ENCODE results near the gene SND1.

SND1 gene

DNA sequence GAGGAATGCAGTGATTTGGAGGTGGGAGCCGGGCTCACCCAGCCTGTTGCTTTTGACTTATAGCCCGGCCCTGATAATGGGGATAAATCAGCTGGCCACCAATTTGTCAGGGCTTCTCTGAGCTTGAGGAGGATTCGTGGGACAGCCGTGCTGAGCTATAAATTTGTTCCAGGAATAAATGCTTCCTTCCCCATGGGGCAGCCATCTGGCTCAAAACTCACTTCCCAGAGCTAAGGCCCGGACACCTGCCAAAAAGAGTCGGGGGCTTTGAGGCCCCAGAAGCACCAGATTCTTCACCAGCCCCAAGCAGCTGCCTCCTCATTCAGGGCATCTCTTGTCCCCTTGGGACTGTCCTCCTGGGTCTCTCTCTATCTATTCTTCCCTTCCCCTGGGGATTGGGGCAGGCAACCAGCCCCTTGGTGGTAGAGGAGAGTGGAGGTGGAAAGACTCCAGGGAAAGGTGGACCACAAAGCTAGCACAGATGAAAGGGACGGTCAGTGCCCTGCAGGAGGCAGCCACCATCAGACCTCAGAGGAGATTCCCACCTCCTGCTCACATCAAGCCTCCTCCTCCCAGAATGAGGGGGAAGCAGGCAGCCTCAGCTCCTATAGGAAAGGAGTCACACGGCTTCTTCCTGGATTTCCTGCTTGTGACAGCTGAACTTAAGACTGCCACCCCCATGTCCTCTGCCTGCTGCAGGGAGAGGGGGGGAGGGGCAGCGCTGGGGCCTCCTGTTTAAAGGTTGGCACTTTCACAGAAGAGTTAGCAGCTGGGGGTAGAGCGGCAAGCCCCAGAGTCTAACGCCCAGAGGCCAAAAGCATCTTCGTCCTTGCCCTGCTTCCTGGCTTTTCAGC lies 423.5 kb downstream of the SND1 start:
- TF ChIP-seq, protein P1, sequence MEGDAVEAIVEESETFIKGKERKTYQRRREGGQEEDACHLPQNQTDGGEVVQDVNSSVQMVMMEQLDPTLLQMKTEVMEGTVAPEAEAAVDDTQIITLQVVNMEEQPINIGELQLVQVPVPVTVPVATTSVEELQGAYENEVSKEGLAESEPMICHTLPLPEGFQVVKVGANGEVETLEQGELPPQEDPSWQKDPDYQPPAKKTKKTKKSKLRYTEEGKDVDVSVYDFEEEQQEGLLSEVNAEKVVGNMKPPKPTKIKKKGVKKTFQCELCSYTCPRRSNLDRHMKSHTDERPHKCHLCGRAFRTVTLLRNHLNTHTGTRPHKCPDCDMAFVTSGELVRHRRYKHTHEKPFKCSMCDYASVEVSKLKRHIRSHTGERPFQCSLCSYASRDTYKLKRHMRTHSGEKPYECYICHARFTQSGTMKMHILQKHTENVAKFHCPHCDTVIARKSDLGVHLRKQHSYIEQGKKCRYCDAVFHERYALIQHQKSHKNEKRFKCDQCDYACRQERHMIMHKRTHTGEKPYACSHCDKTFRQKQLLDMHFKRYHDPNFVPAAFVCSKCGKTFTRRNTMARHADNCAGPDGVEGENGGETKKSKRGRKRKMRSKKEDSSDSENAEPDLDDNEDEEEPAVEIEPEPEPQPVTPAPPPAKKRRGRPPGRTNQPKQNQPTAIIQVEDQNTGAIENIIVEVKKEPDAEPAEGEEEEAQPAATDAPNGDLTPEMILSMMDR (IDR thresholded peaks at IDR 0.05; ENCODE audit: low read length, missing control alignments) = no peak
- DNase-seq (ENCODE audit: low read depth) = no peak
- no peak overlapping the region for H3K4me3 ChIP-seq (replicated peaks; ENCODE audit: low read depth, low read length)

DNA sequence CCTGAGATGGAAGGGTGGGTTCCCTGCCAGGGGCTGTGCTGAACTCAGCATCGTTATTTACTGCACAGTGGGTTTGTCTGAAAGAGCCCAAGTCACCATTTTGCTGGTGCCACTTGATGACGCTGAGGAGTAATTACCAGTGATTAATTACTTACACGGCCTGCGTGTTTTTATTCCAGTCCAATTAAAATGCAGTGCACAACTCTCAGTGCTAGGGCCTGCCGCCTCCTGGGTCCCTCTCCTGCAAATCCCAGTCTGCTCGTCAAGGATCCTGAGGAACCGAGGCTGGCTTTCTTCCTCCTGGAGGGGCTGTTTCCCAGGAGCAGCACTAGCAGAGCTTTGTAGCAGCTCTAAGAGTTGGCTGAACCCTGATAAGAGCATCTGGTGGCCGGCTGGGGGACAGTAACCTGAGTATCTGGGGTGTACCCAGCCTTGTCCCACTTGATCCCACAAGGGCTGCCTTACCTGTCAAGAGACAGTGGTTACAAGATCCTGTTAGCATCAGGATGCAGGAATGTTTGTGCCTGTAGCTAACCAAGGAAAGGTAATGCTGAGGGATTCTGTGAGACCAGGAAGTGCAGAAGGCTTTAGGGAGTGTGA lies 424.3 kb downstream of the SND1 start:
- no peak overlapping the region for H3K4me3 ChIP-seq (replicated peaks; ENCODE audit: low read depth, low read length)
- TF ChIP-seq, protein P1 (IDR thresholded peaks at IDR 0.05; ENCODE audit: low read length, missing control alignments) = no peak
- no peak for DNase-seq (ENCODE audit: low read depth)

DNA sequence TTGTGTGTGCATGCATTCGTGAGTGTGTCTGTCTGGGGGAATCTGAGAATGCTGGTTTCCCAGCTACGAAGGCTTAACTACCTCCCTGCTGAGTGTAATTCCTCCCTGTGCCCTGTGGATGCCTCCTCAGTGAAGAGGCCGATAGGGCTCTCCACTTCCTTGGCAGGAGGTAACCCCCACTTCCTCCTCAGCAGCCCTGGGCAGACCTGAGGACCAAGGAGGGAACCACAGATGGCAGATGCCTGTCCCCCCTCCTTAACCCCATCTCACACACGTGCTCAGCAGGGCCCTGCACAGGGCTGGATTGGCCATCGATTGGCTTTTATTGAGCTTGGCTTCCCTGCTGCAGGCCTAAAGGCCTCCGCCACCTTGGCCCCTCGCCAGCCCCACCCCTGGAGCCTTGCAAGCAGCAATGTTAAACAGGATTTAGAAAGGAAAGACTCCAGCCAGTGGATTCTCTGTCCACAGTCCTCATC lies 424.8 kb downstream of the SND1 start:
- TF ChIP-seq, protein P1 (IDR thresholded peaks at IDR 0.05; ENCODE audit: low read length, missing control alignments) = no peak
- H3K4me3 ChIP-seq (replicated peaks; ENCODE audit: low read depth, low read length) = no peak overlapping the region
- peak; percentile 26 for DNase-seq (ENCODE audit: low read depth)

DNA sequence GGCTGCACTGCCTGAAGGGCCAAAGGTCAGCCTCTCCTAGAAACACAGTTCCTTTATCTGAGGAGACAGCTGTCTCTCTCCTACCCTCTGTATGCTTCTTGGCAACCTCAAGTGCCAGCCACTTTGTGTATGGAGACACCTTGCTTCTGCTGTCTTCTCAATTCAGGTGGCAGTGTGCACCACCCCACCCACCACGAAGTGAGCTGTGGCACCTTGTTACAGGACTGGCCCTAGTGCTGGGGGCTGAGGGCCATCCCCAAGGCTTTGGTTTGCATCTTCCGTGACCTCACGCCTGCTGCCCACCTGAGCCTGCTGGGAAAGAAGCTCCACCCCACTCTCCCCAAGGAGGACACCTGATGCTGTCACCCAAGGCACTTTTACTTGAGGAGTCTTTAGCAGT lies 426.3 kb downstream of the SND1 start:
- TF ChIP-seq, protein P1 (IDR thresholded peaks at IDR 0.05; ENCODE audit: low read length, missing control alignments) = no peak
- no peak for DNase-seq (ENCODE audit: low read depth)

DNA sequence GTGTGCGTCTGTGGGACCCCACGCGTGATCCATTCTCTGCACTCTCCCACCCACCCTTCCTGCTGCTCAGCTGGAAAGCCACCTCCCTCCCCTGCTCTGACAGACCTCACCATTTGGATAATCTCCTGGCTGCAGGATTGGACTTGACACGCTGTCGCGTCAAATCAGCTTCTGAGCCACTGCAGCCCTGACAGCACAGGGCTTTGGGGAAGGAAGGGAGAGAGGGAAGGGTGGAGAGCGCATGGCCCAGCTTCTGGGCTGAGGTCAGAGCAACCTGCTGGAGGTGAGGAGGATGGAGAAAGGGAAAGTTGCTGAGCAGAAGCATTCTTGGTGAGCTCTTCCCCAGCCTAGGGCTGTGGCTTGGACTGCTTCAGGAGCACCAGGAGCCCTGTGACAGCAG lies 428.2 kb downstream of the SND1 start:
- TF ChIP-seq, protein P1 (IDR thresholded peaks at IDR 0.05; ENCODE audit: low read length, missing control alignments) = no peak
- H3K4me3 ChIP-seq (replicated peaks; ENCODE audit: low read depth, low read length) = no peak overlapping the region

More for the DNA sequence above, 426.3 kb downstream of the SND1 start:
- H3K4me3 ChIP-seq (replicated peaks; ENCODE audit: low read depth, low read length) = no peak overlapping the region

DNA sequence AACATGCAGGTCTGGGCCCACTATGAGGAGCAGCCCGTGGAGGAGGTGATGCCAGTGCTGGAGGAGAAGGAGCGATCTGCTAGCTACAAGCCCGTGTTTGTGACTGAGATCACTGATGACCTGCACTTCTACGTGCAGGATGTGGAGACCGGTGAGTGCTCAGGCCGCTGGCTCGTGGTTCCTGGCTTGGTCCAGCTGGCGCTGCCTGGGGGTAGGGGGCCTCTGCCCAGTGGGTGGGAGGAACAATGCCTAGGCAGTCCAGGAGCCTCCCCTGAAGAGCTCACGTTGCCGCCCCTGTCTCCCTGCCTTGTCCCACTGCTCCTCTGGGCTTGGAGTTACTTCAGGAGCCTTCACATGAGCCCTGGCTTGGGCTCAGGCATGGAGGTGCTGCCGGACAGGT lies 429.4 kb downstream of the SND1 start:
- DNase-seq (ENCODE audit: low read depth) = no peak
- TF ChIP-seq, protein P1 (IDR thresholded peaks at IDR 0.05; ENCODE audit: low read length, missing control alignments) = no peak
- H3K4me3 ChIP-seq (replicated peaks; ENCODE audit: low read depth, low read length) = no peak overlapping the region

More for the DNA sequence above, 428.2 kb downstream of the SND1 start:
- DNase-seq (ENCODE audit: low read depth) = no peak
